Measurements from ENCODE around the gene CLEC16A.

CLEC16A gene

DNA sequence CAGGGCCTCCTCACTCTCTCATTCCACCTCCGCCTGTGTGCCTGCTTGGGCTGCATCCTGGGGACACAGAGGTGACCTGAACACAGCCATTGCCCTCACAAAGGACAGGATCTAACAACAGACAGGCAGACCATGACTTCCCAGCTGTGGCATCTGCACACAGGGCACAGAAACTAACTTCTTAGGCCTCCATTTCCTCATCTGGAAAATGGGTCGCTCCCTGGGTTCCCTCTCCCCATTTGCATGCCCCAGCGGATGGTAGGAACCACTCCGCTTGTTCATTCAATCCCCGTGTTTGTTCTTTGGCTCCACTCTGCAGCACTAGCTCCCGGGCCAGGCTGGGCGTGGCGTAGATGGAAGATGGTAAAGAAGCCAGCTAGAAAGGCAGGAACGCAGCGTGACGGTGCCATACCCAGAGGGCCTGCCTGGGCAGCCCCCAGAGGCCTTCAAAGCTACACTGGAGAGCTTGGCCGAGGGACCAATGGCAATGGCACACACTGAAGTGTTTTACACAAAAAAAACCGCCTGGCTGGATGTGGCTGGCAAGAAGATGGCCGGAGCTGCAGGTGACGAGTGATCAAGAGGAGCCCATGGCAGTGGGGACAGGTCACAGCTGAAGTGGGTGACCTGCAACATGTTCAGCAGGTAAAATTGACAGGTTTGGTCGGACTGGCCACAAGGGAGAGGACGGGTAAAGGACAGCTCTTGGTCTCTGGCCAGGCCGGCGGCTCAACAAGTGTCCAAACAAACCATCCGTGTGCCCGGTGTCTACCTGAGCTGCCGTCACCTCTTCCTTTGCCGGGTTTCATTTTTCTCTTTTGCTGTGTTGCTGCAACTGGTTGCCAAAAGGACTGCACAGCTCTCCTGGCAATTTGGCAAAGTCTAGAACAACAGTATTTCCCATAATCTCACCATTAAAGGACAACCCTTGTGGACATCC, 244.7 kb downstream of the CLEC16A start:
- FAIRE-seq (no peak), DNase-seq (ENCODE audit: insufficient read length, low spot score) (no peak)
- no peak for TF ChIP-seq POLR2A (IDR thresholded peaks at IDR 0.05; ENCODE audit: low read depth, low read length)

DNA sequence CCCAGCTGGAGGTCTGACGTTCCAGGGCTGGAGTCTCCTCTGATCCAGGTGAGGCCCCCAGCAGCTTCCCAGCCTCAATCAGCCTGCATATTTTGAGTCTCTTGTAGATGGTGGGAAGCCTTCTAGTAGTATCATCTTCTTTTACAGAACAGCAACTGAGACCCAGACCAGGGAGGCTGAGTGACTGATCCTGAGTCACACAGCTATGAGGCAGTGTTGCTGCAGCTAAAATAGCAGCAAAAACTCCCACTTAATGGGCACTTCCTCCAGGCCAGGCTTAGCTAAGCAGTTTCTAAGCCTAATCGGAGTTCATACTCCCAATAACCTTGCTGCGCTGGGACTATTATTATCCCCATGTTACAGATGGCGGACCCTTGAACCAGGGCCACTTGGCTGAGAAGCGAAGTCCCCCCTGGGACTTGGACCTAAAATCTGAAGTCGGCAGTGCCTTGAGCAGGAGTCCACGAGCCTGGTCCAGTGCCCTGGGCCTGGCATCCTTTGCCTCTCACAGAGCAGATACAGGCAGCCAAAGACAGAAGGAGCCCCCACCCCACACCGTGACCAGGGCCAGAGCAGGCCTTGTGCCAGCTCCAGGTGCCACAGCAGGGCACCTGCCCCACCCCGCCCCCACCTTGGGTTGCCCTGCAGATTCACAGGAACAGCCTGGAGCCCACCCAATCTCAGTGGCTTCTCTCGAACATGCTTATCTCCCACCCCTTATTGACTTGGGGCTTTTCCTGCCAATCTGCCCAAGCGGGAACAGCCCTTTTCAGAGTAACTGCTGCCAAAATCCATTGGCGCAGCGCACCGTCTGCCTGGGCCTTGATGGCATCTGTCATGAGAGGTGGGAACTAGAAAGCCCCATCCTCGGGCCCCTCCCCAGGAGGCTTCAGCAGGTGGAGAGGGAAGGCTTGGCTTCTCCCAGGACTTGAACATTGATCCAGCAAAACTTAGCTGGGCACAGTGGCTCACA, 246.5 kb downstream of the CLEC16A start:
- DNase-seq (ENCODE audit: insufficient read length, low spot score) (no peak), FAIRE-seq (no peak)
- TF ChIP-seq POLR2A (IDR thresholded peaks at IDR 0.05; ENCODE audit: low read depth, low read length) = no peak

DNA sequence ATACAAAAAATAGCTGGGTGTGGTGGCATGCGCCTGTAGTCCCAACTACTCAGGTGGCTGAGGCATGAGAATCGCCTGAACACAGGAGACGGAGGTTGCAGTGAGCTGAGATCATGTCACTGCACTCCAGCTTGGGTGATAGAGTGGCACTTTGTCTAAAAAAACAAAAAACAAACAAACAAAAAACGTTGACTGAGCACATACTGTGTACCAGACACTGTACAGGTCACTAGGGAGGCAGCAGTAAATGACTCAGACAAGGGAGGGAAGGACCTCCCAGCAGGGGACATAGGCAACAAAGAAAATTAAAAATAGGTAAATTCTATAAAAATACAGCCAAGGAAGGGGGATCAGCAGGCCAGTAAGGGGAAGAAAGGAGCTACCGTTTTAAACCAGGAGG, 247.3 kb downstream of the CLEC16A start:
- no peak for DNase-seq (ENCODE audit: insufficient read length, low spot score)
- FAIRE-seq = no peak
- TF ChIP-seq POLR2A (IDR thresholded peaks at IDR 0.05; ENCODE audit: low read depth, low read length) = no peak

DNA sequence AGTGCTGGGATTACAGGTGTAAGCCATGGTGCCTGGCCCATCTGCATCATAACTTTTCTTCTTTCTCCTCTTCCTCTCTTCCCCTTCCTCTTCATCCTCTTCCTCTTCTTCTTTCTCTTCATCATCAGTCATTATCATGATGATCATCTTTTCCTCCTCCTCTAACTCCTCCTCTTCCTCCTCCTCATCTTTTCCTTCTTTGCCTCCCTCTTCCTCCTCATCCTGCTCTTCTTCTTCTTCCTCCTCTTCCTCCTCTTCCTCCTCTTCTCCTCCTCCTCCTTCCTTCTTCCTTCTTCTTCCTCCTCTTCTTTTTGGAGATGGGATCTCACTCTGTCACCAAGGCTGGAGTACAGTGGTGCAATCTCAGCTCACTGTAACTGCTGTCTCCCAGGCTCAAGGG, 249.1 kb downstream of the CLEC16A start:
- no peak for TF ChIP-seq POLR2A (IDR thresholded peaks at IDR 0.05; ENCODE audit: low read depth, low read length)
- FAIRE-seq (no peak), DNase-seq (ENCODE audit: insufficient read length, low spot score) (no peak)

DNA sequence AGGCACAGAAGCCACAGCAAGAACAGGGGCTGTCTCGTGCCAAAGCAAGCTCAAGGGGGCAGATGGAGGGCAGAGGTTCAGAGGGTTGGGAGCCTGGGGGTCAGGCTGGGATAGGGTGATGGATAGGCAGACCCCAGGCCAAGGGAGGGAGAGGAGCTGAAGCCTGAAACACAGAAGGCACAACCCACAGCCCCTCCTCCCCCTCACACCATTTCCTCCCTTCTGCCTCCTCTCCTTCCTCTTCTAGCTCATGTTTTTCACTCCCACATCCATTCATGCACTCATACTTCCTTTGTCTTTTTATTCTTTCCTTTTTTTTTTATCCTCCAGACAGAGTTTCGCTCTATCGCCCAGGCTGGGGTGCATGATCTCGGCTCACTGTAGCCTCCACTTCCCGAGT, 250.5 kb downstream of the CLEC16A start:
- DNase-seq (ENCODE audit: insufficient read length, low spot score) (no peak), FAIRE-seq (no peak)
- no peak for TF ChIP-seq POLR2A (IDR thresholded peaks at IDR 0.05; ENCODE audit: low read depth, low read length)

DNA sequence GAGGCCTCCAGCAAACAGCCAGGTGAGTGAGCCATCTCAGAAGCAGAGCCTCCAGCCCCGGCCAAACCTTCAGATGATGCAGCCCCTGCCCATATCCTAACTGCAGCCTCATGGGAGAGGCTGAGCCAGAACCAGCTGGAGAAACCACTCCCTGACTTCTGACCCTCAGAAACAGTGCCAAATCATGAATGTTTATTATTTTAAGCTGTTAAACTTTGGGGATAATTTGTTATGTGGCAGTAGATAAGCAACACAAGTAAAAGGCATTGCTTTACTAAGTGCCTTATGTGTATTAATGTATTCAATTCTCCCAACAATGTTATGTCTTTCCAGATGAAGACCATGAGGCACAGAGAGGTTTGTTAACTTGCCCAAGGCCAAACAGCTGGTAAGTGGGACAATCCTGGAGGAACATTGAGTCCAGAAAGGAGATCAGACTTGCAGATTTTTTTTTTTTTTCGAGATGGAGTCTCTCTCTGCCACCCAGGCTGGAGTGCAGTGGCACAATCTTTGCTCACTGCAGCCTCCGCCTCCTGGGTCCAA, 252.0 kb downstream of the CLEC16A start:
- DNase-seq (ENCODE audit: insufficient read length, low spot score) (no peak), FAIRE-seq (no peak)
- no peak for TF ChIP-seq POLR2A (IDR thresholded peaks at IDR 0.05; ENCODE audit: low read depth, low read length)

DNA sequence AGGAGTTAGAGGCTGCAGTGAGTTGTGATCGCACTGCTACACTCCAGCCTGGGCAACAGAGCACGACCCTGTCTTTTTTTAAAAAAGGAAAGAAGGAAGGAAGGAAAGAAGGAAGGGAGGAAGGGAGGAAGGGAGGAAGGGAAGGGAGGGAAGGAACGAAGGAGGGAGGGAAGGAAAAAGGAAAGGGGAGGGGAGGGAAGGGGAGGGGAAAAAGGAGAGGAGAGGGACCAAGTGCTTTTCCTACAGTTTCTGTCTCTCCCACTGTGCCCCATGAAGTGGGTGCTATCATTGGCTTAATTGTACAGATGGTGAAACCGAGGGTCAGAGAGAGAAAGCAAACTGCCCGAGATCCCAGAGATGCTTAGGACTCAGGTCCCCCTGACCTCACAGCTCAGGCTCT, 254.0 kb downstream of the CLEC16A start:
- FAIRE-seq (no peak), DNase-seq (ENCODE audit: insufficient read length, low spot score) (no peak)
- no peak for TF ChIP-seq POLR2A (IDR thresholded peaks at IDR 0.05; ENCODE audit: low read depth, low read length)

DNA sequence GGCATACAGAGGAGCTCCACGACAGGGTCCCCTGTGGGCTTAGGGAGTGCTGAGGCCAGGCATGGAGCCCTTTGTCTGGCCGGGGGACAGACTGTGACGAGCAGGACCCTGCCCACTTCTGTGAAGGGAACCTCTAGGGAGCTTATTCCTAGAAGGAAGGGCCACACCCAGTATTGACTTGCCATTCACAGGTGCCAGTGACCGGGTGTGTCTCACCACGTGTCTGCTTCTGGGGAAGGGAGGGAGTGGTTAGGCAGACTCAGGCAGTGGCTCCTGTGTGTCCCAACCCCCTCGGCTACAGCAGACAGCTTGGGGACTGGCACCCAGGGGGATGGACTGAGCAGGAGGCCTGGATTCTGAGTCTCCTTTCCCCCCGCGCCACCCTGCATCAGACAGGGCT, 254.5 kb downstream of the CLEC16A start:
- TF ChIP-seq POLR2A (IDR thresholded peaks at IDR 0.05; ENCODE audit: low read depth, low read length) = no peak

DNA sequence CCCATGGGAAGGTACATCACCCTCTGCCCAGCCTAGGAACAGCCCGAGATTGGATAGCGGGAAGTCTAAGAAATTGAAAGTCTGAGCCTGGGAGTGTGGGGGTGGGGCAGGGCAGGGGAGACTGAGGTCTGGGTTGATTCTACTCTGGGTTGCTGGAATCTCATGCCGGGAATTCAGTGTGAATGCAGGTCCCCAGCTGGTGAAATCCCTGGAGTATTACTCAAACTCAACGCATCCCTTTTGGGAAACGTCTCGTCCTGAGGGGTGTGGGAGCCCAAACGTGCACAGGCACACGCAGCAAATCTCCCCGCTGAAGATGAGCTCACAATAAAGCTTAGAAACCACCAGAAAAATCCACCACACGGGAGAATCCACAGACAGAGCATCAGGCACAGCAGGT, 256.2 kb downstream of the CLEC16A start:
- DNase-seq (ENCODE audit: insufficient read length, low spot score) = no peak
- FAIRE-seq = no peak
- no peak for TF ChIP-seq POLR2A (IDR thresholded peaks at IDR 0.05; ENCODE audit: low read depth, low read length)

More for the DNA sequence above, 254.5 kb downstream of the CLEC16A start:
- FAIRE-seq (peak; percentile 30), DNase-seq (ENCODE audit: insufficient read length, low spot score) (peak; percentile 56)

DNA sequence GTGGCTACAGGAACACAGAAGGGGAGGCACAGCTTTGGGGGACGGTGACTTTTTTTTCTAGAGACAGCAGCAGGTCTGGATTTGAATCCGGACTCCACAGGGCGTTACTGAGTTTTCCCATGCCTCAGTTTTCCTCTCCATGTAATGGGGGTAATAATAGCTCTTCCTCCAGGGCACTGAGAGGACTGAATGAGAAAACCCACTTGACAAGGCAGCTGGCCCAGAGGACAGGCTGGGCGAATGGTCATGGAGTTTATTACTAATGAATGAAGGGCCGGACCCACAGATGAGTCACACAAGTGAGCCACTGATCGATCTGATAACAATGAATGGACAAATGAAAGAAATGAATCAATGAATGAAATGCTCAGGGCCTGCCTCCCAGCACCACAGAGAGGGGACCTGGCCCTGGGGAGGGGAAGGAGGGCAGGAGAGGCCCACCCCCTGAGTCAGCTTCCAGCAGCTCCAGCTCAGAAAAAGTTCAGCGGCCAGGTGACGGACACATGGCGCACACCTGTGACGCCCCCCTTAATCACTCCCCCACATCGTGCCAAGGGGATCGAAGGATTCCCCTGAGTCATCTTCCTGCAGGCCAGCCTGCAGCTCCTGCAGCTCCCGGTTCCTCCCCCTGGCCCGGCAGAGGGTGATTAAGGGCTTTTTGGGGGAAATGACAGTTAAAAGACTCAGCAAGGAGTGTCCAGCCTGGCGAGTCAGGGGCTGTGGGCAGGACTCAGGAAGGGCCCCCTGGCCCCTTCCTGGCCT, 257.3 kb downstream of the CLEC16A start:
- FAIRE-seq (no peak), DNase-seq (ENCODE audit: insufficient read length, low spot score) (peak; percentile 79)
- TF ChIP-seq POLR2A (IDR thresholded peaks at IDR 0.05; ENCODE audit: low read depth, low read length) = no peak

DNA sequence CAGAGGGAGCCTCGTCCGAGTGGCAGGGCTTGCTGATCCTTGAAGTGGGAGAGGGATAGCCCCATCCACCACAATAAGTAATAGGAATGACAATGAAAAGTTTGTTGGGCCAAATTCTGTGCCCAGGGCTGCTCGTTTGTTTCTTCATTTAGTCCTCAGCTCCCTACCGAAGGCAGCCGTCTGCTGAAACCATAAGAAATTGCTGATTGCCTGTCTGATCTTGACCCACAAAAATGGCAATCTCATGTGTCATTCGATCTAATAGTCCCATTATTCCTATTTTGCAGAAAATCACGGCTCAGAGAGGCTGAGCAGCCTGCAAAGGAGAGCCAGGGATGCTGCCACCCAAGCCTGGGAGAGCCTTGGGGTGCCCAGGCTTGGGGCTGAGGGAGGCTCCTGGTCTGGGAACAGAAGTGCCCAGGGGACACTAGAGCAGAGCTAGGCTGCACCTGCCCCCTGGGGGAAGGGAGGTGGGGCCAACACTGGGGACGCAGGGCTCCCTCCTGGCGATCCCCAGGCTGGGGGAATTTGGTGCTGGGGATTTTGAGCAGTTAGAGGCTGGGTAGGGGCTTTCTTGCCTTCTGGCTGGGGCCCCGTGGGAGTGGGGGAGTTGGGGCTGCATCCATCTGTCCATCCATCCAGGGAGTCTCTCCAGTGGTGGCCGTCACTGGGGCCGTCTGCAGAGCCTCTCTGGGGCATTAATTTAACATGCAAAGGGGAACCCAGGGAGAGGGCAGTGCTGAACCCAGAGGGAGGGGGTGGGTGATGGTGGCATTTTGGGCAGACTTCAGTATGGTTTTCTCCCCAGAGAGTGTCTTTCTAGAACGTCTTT, 258.1 kb downstream of the CLEC16A start:
- DNase-seq (ENCODE audit: insufficient read length, low spot score) (no peak), FAIRE-seq (no peak)
- no peak for TF ChIP-seq POLR2A (IDR thresholded peaks at IDR 0.05; ENCODE audit: low read depth, low read length)

DNA sequence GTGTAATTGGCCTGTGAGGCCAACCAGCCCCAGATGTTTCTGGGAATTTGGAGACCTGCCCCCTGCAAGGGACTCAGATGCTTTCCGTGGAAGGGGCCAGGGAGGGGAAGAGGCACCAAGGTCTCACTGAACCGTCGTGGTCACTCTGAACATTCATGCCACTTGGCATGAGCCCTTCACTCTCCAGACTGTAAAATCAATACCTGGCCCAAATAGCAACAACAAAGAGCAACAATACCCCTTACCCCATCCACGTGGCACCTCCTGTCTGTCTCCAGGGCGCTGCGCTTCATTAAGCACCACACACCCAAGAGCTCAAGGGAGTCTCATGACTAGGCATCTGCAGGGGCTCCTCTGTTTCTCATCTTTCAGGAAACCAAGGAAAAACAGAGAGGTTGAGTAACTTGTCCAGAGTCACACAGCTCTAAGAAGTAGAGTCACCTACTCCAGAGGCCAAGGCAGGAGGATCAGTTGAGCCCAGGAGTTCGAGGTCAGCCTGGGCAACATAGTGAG, 258.8 kb downstream of the CLEC16A start:
- DNase-seq (ENCODE audit: insufficient read length, low spot score) (no peak), FAIRE-seq (no peak)
- no peak for TF ChIP-seq POLR2A (IDR thresholded peaks at IDR 0.05; ENCODE audit: low read depth, low read length)
